ENCODE results near the gene TRIM14.

DNA sequence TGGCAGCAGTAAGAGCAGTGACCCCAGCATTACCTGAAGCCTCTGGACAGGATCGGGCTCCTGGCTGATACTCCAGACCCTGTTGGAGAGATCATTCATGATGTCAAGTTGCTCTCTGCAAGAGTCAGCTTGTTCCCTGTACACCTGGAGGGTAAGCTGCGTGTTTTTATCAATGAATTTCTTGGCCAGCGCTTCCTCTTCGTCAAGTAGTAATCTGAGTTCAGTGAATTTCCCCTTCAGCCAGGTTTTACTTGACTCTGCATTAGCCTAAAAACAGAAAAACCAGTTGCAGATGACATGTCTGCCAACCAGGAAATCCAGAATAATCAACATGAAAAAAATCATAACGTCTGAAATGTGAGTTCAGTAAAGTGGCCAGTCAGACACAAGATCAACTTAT lies 19.1 kb downstream of the TRIM14 start:
- TF ChIP-seq, protein P1, sequence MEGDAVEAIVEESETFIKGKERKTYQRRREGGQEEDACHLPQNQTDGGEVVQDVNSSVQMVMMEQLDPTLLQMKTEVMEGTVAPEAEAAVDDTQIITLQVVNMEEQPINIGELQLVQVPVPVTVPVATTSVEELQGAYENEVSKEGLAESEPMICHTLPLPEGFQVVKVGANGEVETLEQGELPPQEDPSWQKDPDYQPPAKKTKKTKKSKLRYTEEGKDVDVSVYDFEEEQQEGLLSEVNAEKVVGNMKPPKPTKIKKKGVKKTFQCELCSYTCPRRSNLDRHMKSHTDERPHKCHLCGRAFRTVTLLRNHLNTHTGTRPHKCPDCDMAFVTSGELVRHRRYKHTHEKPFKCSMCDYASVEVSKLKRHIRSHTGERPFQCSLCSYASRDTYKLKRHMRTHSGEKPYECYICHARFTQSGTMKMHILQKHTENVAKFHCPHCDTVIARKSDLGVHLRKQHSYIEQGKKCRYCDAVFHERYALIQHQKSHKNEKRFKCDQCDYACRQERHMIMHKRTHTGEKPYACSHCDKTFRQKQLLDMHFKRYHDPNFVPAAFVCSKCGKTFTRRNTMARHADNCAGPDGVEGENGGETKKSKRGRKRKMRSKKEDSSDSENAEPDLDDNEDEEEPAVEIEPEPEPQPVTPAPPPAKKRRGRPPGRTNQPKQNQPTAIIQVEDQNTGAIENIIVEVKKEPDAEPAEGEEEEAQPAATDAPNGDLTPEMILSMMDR (conservative IDR thresholded peaks at IDR 0.05; ENCODE audit: low read depth, low read length) = no peak
- no peak for TF ChIP-seq MAFK (IDR thresholded peaks at IDR 0.05; ENCODE audit: low read depth, low read length)

Data from IMR-90 (cell line).